NCI-H146 (cell line): ENCODE data around the gene FGD5.

Source experiments
- DNase-seq: peaks from one replicate; lab custom pipeline; 2025; lab: John Stamatoyannopoulos, UW

FGD5 gene

GRCh38 chr3:14827776-14828175, 9.0 kb downstream of the FGD5 start:
- no peak for DNase-seq

GRCh38 chr3:14829811-14830210, 11.0 kb downstream of the FGD5 start:
- DNase-seq: no peak

DNA sequence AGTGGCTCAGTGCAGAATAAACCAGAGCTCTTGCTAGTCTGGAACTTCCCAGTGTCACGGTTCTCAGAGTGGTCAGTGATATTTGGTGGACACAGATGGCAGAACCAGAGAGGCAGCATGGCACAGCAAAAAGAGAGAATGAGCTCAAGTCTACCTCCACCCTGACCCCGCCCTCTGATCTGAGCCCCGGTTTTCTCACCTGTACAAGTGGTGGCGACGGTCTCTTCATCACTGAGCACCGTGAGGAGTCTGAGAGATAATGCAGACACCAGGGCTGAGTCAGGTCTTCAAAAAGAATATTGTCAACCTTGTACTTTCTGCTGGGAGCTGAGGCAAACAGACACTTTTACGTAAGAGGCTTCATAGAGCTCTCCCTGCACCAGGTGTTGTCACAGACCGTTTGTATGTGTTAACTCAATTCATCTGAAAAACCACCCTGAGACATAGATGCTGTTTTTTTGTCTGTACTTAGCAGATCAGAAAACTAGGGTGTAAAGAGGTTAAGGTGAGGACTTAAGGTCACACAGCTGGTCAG, 13.2 kb downstream of the FGD5 start:
- no peak for DNase-seq

GRCh38 chr3:14832975-14833722, 14.4 kb downstream of the FGD5 start:
- no peak for DNase-seq

DNA sequence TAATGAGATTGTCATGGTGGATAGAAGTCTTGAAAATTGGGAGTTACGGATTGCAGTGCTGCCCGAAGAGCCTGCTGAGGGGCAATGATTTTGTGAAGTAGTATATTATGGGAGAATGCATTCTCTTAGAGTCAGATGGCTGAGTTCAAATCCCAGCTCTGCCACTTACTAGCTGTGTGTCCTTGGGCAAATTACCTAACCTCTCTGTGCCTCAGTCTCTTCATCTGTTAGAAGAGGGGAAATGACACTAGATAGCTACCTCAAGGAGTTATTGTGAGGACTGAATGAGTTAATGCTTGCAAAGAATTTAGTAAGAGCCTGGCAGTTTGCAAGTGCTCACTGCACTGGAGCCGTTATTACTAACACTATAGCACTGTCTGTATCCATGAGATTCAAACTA, 15.4 kb downstream of the FGD5 start:
- DNase-seq: no peak

DNA sequence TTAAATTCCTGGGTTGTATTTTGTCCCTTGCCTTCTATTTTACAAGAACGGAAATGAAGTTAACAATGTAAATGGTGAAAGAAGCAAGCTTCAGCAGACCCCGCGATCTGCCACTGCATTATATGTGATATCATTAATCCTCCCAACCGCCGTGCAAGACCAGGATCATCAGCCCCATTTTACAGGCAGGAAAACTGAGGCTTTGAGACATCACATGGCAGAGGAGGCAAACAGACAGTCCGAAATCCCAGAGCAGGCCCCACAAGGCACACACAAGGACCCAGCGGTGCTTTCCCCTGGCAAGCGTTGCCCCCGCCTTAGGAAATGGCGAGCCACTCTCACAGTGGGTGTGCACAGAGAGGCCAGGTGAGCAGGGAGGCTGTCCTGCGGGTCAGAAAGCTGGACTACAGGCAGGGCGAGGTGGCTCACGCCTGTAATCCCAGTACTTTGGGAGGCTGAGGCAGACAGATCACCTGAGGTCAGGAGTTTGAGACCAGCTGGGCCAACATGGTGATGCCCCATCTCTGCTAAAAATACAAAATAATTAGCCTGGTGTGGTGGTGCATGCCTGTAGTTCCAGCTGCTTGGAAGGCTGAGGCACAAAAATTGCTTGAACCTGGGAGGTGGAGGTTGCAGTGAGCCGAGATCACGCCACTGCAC, 16.2 kb downstream of the FGD5 start:
- DNase-seq: no peak

DNA sequence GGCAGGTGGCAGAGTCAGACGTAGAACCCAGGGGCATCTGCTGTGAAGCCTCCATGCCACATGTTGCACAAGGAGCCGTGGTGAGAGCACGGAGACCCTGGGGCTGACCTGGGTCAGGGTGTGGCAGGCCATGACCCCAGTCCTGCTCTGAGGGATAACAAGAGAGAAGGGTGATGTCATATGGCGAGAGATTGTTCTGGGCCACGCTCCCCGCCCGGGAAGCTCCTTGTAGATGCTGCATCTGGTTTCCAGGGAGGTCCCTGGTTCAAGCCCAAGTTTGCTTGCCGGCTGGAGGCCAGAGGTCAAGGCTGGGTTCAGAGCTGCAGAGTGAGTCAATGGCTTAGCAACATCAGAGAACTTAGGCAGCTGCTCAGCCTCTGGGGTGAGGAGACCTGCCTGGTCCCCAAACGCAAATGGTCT, 17.3 kb downstream of the FGD5 start:
- no peak for DNase-seq

- no peak for DNase-seq
These were observed 18.6 kb downstream of the FGD5 start for GRCh38 chr3:14837186-14837877.

GRCh38 chr3:14837878-14838258, 19.1 kb downstream of the FGD5 start:
- no peak for DNase-seq

- DNase-seq: no peak
These were observed 20.5 kb downstream of the FGD5 start for GRCh38 chr3:14839236-14839635.

- no peak for DNase-seq
These were observed 23.1 kb downstream of the FGD5 start for GRCh38 chr3:14841836-14842235.

DNA sequence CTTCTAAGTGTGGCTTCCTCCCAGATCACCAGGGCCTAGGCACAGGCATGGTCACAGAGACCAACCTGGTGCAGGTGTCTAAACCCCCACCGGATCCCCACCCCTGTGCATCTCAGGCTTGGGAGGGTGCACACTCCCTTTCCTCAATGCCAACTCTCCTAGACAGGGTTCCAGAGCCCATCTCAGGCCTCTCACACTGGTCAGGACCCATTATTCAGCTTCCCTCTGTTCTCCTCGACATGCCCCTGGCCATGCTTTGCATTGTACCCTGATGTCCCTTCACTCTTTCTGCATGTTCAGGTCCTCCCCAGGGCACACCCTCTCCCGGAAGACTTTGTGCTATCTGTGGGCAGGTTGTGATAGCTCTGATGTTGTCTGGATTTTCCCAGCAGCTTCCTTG, 23.5 kb downstream of the FGD5 start:
- DNase-seq: no peak

- DNase-seq: no peak
These were observed 24.6 kb downstream of the FGD5 start for GRCh38 chr3:14843321-14843720.

DNA sequence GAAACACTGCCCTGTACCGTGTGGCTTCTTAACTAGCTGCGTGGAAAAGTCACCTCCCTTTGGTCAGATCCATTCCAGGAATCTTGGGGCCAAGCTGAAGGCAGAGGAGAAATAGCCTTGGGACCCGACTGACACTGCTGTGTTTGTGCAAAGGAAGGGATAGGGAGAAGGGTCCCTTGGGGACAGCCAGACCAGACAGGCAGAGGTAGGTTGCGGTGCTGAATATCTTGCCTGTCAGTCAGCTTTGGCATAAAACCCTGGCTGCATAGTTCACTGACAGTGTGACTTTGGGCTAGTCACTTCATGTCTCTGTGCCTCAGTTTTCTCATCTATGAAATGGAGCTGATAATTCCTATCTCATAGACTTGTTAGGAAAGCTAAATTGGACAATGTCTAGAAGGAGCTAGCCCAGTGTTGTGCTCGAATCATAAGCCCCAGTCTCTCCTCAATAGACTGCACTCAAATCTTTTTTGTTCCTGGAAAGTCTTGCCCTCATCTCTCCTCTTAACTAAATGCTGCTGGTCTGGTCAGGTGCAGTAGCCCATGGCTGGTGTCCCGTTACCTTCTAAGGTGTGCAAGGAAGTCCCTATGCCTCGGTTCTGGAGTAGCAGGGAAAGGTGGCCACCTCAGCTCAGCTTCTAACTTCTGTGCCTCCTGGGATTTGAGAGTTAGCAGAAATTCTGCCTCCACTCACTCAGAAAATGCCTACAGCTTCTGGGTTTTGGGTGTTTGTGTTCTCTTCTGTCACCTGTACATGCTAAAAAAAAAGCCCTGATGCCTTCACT, 25.8 kb downstream of the FGD5 start:
- DNase-seq: no peak

GRCh38 chr3:14845180-14845579, 26.4 kb downstream of the FGD5 start:
- DNase-seq: no peak

DNA sequence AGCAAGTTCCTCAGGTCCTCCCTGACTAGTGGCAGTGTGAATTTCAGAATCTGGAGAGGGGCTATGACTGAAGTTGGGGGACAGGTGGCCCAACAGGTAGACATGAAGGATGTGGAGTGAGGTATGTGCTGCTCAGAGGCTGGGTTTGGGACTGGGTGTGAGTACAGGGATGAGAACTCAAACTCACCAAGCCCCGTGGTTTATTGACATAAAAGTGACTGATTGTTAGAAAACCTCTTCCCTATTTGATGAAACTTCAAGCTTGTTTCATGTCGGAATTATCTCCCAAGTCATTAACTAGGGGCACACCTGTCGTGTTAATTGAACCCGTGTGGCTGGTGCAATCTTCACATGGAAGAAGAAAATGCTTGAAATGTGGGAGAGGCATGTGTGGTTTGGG, 27.1 kb downstream of the FGD5 start:
- DNase-seq: no peak

DNA sequence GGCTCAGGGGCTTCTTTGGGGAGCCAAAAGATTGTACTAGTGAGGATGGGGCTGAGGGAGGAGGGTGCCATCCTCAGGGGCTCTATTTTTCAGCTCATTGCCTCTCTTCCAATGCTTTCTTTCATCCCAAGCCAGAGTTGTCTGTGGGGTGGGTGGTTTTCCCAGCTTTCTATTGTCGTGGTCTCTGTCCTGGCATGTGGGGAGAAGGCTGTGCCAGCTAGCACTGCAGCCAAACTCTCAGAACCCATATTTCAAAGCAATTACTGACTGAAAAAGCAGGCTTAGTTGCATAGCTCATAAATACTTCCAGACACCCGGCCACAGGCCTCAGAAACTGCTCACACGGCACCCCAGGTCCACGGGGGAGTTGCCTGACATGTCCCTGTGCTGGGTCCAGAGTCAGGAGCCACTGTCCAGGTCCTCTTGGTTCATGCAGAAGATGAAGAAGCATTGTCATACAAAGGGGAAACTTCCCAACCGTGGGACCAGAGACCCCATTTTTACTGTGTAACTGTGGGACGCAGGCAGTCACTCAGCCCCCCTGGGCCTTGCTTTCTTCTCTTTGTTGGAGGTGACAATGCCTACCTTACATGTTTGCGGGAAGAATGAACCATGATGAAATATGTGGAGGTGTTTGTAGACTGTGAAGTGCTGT, 27.6 kb downstream of the FGD5 start:
- DNase-seq: no peak

DNA sequence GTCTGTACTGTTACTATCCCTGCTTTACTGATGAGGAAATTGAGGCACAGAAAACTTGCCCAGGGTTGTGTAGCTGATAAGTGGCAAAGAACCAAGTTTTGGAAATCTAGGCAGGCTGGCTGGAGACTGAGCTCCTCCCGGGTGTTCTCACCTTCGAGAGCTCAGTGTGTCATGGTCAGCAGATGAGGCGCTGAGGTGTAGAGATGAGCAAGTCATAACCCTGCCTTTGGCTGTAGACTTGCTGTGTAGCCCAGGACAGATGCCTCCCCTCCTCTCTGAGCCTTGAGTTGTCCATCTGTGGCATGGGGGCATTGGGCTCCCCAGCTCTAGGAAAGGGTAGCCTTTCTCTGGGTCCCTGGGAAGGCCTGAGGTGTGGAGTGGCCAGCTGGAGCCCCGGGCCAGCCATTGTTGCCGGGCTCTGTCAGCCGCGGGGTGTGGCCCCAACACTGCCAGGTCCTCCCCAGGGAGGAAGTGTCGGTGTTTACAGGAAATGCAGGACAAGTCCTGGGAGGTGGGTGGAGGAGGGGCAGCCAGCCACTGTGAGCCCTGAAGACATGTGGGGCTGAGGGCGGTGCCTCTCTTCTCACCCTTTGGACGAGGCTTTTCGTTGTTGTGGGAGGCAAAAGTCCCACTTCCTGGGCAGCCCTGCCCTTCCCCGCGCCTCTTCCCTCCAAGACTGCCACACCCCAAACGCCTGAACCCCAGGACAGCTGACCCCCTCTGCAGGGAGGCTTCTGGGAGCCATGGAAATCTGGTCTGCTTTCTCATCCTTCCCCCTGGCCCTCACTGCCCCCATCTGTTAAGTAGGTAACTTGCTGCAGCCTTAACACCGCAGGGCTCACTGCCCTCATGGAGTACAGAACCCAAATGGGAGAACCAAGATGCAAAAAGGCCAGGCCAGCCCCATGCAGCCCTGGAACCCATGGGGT, 29.1 kb downstream of the FGD5 start:
- DNase-seq: no peak

DNA sequence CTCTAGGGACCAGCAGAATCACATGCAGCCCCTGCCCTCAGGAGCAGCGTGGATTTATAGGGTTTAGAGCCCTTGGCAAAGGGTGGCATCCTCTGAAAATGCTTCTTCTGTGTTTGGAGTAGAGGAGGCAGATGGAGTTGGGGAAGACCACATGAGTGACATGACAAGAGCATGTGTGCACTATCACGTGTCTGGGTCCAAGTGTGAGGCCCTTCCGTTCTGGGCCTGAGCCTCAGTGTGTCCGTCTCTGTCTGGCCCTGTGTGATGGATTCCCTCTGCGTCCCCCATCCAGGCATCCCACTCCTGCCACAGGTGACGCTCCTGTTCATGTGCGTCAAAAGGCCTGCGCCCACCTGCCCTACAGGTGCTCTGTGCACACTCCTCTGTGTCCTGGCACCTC, 30.1 kb downstream of the FGD5 start:
- no peak for DNase-seq

DNA sequence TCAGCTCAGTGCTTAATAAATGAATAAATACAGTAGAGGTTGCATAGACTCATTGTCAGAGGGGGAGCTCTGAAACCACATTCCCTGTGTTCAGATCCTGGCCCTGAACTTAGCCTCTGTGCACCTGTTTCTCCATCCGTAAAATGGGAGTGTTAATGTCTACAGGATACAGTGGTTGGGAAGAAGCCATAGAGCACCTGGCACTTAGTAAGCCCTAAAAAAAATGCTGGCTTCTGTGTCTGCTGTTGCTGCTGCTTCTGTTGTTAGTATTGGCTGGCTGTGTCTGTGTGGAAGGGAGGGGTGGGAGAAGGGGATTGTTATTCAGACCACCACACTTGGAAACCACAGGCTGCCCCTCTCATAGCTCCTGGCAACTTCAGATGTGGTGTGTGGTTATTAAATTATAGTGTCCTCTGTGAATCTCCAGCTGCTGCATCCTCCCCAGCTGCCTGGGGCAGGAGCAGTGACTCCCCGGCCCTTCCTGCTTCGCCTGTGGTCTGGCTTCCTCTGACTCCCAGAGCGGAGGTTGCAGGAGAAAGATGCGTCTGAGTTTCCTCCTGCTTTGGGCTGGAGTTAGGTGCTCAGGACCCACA, 31.0 kb downstream of the FGD5 start:
- DNase-seq: no peak
